Ureter (tissue), 1 donor: ENCODE measurements around the gene CDC14B. TPM values are rescaled to one million over a fixed set of nuclear protein-coding genes. Genes with fewer than 3 reads are reported as not detected.
"Not testable (repeated sequence)": the region's sequence is repeated elsewhere in the genome, so short reads cannot be mapped to it uniquely, and the experiment has no call there.

Experiments
- DNase-seq: peaks from one replicate; pipeline ENCODE4 v3.0.0-alpha.2; 2020; ENCODE audit warnings: low spot score
- total RNA-seq: library from RNA; stranded (reverse); gene quantifications from one replicate; pipeline ENCODE4 v1.2.4, GENCODE V29; 2023
- donor health status: DM: yes; HTN: yes; CAD: no.

The CDC14B gene
- total RNA-seq, 1 donor from 2014 or later: 42.0 TPM

DNA sequence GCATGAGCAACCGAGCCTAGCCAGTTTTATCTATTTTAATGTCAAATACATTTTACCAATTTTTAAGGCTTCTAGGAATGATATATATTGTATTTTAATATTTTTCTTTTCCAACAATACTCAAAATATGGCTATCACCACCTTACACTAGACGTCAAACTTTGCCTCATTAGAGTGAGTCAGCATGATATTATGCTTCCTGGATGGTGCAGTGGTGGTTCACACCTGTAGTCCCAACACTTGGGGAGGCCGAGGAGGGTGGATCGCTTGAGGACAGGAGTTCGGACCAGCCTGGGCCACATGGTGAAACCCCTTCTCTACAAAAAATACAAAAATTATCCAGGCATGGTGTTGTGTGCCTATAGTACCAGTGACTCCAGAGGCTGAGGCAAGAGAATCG lies 7.3 kb upstream of the CDC14B start:
- DNase-seq: no peak

DNA sequence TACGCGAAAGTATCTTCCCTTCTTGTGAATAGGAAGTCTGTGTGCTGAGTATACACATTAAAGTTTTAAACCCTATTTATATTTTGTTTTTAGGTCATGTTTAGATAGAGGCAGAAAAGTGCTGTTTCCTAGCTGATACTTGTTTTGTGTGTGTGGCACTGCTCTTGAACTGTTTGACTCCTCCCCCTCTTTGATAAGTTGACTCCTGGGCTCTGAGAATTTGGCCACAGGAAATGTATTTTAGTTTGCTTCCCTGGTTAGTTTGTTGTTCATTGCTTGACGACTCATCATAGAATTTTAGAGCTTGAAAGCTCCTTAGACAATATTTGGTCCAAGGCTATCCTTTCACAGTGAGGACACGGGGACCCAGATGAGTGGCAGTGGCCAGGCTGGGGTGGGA lies 2.0 kb upstream of the CDC14B start:
- no peak for DNase-seq

DNA sequence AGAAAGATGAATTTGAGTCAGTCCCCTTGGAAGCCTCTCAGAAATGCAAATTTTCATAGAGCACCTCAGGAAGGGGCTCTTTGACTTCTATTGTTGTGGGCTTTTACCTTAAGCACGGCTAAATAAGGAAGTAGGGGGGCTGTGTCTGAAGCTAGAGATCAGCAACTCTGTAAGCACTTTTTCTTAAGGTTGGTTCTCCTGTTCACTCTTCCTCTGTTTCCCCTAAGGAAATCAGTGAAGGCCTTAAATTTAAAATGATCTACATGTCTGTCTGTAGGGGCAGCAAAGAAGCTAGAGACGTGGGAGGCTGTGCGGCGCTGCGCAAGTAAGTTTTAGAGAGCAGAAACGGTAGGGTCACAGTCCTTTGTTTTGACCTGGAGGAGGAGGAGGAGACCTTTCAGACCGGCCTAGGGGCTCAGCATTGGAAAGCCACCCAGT lies 1.2 kb upstream of the CDC14B start:
- no peak for DNase-seq

DNA sequence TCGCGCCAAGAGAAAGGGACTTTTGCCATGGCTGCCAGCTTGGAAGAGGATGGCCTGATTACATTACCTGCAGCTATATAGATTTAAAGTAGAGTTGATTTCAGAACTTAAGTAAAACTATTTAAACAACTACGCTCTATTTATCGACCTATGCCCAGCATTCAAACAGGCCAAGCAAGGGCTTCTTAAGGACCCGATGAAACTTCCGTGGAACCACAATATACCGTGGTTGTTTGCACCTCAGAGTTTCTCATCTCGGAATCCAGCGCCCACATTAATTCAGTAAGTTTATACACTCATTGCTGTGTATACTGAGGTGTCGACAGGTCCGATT lies 505 bp upstream of the CDC14B start:
- no peak for DNase-seq

DNA sequence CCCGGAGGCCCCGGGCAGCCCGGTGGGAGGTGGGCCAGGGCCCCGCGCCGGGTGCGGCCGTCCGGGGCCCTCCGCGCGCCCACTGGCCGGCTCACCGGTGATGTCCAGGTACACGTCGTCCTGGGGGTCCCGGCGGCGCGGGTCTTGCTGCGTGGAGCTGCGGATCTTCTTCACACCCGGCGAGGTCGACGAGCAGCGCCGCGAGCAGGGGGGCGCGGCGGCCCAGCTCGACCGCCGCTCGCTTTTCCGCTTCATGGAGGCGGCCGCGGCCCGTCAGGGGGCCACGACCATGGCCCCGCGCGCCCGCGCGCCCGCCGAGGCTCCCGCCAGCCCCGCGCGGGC lies 548 bp downstream of the CDC14B start:
- no peak for DNase-seq

DNA sequence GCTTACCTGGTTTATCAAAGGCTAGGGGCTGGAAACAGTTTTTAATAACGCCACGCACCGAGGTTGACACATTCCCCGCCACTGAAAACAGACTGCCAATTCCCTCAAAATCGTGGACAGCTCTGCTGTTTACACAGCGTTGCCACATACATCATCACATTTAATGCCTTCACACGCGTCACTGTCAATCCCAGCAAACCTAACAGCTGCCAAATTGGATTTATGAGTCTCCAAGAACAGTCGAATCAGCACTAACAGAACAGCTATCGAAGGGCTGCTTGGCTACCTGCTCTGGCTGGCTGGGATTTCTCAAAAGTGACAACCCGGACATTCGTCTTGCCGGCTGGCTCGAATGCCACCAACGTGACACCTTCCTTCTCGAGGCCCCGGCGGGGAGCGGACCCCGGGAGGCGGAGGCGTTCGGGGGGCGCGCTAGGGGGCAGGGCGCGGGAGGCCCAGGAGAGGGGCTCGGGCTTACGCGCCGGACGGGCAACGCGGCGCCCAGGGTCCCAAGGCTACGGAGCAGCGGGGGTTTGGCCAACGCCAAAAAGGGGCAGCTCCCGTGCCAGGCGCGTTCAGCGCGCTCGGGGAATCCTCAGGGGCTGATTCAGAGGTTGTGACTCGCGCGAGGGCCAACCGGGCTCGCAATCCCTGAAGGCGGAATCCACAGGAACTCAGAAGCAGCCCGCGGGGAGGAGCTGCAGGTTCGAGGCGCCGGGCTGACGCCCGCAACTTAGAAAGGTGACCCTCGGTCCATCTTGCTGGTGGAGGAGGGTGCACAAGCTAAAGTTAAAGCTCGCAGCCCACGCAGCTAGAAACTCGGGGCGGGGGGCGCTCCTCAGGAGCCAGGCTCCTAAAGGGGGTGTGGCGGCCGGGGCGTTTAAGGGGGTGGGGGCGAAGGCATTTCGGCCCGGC lies 1.2 kb downstream of the CDC14B start:
- peak; percentile 53 for DNase-seq

DNA sequence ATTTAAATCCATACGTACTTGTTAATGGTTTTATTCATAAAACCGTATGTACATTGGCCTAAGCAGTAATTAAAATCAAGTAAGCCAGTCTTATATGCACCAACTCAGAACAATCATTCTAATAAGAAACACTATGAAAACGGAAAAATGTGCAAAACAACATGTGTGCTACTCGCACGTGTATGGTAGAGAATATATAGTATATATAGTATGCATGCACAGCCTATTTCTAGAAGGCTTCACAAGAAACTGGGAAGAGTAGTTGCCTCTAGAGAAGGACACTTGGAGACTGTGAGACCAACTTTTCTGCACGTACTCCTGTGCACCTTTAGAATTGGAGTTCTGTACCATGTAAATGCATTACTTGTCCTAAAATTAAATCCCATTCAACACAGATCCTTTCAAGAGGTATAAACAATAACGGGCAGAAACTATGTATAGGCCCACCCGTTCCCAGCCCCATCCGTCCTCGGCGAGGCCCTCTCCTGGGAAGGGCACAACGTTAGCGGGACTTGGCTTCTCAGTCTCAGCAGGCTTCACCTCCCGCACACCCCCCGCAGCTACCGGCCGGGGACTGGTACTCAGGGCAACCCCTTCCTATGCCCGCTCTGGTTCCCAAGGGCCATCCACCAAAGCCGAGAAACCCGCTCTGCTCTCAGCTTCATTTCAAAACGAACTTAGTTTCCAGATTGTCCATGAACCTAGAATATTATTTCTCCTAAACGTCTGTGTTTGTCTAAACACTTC lies 2.0 kb downstream of the CDC14B start:
- no peak for DNase-seq

DNA sequence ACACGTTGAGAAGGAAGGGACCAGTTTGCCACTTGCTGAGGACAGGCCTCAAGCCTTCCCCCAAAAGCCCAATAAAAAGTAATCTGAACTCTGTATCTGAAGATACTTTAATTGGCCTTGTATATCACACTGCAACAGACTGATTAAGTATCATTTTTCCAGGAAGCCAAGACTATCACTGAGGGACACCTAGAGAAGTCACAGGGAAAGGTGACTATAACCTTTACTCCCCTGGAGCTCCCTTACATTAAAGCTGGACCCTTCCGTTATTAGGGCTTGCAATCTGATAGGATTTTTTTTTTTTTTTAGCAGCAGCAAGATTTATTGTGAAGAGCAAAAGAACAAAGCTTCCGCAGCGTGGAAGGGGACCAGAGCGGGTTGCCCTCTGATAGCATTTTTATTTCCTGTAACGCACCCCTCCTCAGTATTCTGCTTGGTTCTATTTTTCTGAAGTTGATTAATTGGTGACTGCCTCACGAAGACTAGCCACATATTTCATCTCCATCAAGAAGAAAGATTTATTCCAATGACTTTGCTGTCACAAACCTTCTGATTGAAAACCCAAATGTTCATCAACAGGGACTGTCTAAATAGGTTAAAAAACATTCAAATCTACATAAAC lies 2.7 kb downstream of the CDC14B start:
- DNase-seq: no peak

DNA sequence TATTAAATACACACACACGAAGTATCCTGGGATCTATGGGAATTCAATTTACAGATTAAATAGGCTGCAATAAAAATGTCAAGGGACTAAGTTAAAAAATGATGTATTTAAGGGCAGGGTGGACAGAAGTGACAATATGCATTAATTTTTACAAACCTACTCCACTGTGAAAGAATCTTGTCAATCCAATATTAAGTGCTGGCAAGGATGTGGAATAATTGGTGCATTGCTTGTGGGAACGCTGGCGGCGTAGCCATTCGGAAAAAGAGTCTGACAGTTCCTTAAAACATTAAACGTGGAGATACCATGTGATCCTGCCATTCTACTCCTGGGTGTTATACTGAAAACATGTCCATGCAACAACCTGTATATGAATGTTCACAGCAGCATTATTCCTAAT lies 4.2 kb downstream of the CDC14B start:
- no peak for DNase-seq

DNA sequence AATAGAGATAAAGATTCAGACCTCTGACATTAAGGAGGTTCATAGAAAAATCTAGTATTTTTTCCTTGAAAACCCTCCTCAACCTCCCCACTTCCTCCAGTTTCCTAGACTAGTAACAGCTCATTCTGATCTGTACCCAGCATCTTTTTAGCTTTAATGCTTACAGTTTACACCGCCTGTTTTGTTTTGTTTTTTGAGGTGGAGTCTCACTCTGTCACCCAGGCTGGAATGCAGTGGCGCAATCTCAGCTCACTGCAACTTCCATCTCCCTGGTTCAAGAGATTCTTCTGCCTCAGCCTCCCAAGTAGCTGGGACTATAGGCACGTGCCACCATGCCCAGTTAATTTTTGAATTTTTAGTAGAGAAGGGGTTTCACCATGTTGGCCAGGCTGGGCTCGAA lies 5.0 kb downstream of the CDC14B start:
- DNase-seq: not testable (repeated sequence)

DNA sequence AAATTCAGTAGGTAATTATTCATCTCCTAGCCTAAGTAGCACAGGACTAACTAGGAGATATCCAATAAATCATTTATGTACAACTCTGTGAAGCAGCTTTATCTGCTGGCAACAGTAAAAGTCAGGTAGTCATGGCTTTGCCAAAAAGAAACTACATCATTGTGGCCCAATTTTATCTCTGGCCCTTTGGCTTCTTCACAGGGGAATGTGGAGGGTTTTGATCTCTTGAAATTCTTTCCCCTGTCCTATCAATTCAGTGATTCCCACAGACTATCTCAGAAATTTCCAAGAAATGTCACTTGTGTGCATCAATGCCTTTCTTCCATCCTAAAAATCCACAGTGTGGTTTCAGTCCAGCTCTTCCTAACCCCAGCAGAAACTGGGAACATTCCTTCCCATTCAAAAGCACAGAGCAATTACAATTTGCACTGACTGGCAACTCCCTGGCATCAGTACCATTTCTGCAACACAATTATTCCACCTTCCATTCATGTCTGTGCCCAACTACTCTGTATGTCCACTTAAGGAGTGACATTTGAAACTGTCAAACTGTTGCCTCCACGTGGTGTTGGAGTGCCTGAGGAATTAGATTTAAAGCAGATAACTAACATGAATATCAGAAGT lies 6.6 kb downstream of the CDC14B start:
- no peak for DNase-seq

DNA sequence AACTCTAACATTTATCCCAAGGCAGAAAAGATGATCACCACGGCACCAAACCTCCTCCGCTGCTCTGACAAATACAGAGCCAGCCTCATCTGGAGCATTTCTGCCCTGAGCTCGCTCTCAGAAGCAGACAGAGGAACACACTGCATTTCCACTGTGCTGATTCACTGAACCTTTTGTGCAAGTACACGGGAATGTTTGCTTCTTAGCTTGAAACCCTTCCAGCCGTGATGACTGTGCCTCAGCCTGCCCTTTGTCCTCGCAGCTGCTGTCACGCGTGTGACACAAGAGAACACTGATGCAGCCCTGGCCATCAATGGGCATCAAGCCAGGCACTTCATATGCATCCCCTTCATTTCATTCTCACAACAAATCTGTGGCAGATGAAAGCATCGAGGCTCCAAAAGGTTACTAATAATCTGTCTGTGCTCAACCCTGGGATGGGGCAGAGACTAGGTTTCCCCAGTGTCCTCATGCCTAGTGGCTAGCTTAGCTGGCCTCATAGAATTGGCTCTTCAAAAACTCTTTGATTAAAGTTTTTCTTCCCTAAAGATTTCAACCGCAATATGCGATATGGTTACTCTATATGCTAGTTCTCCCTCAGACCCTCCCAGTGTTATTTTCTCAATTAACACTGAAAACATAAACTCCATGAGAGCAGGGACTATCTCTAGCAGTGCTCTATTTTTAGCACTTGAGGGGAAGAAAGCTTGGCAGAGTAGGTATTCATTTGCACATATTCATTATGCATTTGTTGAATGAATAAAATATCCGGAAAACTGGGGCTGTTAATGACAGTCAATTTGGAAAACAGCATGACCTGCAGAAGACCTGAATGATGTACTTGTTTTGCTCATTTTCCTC lies 7.3 kb downstream of the CDC14B start:
- peak; percentile 64 for DNase-seq

DNA sequence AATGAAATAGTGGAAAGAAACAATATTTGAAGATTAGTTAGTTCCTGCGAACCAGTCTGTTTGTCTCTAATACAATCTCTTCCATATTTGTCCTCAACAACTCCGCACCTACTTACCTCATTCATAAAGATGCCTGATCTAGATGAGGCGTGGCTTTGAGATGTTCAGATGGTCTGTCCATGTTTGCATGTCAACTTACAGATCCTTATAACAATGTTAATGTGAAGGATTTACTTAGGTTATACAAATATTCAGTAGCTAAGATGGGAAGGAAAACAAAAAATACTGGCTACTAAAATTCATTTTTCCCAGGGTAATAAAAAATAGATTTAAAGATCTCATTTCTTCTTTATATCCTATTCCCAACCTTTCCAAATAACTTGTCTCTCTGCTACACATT lies 8.3 kb downstream of the CDC14B start:
- no peak for DNase-seq

DNA sequence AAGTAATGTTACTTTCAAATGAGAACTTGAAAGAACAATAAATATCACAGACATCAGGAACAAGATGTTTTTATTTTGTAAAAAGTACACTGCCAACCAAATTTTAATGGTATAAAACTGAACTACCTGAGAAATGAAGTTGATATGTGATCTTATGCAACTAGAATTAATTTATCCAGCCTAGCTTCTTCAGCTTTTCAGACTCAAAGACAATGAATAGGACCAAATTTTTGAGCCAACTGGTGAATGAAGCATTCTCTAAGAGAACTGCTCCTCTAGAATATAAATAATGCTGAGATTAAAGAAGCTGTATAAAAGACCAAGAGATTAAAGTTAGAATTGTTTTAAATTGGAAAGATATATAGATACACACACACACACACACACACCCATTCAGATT lies 9.9 kb downstream of the CDC14B start:
- DNase-seq: no peak

DNA sequence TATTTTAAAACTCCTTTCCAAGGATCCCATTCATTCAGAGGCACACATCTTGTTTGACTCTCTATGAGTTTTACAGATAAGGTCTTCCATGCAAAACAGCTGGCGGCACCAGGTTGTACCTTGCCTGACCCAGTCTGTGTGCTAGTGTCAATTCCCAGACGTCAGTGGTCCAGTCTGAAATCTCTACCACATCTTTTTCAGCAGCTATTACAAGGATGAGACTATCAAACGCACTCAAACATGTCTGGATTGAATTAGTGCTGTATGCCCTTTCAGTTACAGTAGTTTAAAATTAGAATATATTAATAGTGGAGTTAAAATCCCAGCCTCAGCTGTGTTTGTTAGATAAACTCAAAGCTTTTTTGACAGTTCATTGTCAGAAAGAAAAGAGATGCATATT lies 11.7 kb downstream of the CDC14B start:
- DNase-seq: no peak

DNA sequence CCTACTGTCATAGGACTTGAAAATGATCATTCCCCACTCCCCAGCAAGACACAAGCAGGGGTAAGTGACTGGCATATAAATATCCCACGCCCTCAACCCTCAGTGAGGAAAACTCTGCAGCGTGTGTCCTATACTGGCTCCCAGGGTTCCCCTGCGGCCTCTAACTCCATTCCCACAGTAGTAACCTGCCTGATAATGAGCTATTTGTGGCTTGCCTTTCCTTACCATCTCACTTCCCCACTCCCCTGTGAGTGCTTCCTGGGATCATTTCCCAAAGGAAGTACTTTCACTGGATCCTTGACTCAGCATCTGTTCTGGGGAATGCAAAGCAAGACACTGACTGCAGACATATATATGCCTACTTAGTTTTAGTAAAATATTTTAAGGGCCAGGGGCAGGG lies 14.3 kb downstream of the CDC14B start:
- no peak for DNase-seq

DNA sequence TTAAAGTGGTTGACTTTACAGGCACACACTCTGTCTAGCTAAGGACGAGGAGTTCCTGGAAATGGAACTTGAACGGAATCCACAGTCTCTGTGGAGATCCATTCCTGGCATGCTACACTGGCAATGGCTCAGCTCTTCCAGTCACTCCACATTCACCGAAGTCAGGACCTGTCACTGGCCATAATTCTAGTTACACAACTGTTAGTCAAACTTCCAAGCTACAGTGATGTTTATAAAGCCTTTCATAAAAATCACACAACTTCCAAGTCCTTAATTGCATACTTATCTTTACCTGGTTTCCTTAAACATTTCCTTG lies 15.7 kb downstream of the CDC14B start:
- peak; percentile 57 for DNase-seq

DNA sequence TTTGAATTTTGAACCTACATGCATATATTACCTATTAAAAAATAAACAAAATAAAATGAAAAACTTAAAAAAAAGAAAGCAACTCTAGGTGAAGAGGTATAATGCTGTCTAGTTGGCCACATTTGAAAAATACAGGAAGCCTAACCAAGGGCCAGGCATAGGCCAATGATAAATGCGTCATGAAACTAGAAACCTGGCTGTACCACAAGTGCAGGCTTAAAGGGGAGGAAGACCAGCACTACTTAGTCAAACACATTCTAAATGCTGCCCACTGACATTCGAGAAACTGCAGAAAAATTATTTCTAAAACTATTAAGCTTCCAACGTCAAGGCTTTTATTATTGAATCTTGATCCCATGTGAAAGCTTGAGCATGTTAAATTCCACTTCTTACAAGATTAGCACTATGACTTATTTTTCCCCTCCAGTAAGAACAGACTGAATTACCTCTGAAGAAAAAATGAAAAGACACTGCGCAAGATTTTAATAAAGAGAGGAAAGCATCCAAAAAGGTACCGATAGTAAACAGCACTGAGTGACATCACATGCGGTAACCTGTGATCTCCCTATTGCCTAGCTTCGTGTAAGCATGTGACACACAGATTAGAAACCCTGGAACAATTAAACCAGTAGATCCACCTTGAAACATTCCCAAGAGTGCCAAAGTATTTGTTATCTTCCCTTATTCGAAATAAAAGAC lies 16.2 kb downstream of the CDC14B start:
- DNase-seq: no peak

DNA sequence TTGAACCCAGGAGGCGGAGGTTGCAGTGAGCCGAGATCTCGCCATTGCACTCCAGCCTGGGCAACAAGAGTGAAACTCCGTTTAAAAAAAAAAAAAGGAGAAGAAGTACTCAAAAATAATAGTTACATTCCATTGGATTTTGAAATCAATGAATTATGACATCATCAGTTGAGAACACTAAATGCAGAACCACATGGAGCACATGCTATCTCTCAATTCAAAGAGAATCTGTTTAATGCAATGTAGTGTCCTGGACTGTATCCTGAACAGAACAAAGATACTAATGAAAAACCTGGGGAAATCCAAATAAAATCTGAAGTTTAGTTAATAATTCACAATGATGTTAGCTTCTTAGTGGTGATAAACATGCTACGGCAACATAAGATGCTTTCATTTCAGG lies 20.3 kb downstream of the CDC14B start:
- DNase-seq: no peak

DNA sequence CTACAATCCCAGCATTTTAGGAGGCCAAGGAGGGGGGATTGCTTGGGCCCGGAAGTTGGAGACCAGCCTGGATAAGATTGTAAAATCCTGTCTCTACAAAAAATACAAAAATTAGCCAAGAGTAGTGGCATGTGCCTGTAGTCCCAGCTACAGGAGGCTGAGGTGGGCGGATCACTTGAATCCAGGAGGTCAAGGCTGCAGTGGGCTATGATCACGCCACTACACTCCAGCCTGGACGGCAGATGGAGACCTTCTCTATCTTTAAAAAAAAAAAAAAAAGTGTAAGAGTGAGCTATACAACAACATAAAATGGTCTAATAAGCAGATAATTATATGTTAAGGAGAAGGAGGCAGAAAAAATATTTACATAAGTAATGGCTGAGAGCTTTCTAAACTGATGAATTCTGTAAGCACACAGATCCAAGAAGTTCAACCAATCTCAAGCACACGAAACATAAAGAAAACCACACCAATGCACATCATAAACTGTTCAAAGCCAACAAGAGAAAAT lies 23.0 kb downstream of the CDC14B start:
- no peak for DNase-seq
